SKM-1 treated with dmso at 0.1 percent for 144 hours (cell line): Measurements from ENCODE around the gene RNF32.
"Not testable (repeated sequence)": the region's sequence is repeated elsewhere in the genome, so short reads cannot be mapped to it uniquely, and the experiment has no call there.

Source experiments
- DNase-seq: peaks from one replicate; lab custom pipeline; 2025; ENCODE audit not compliant: unreplicated experiment; lab: John Stamatoyannopoulos, UW

Gene RNF32

DNA sequence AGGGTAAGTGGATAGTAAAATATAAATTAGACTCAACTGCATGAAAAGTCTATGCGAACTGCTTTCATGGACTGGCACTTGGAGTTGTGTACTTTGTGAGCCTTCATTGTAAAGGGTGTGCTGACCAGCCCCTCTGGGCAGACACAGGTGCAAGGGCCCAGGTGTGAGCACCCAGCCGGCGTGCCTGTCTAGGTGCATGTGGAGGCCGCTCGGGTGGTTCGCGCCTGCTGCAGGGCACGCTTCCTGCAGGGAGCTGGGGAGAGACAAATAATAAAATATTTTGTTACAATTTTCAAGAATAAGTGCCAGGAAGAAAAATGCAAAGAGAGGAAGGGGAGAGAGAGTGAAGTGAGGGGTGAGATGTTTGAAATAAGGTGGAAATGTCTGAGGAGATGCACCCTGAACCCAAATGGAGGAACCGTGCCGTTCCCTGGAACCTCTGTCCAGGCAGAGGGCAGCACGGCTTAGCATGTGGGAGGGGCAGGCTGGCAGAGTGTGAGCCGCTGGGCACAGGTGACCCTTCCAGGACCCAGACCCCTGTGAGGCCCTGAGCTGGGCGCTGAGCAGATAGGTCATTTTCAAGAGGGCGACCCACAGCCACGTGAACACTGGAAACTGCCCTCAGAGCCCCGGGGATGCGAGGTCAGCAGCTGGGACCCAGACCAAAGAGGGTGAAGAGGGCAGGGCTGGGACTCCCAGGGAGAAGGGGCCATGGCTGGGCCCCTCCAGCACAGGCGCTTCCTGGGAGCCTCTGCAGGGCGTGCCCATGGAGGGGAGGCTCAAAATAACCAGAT lies 28.7 kb downstream of the RNF32 start:
- no peak for DNase-seq

DNA sequence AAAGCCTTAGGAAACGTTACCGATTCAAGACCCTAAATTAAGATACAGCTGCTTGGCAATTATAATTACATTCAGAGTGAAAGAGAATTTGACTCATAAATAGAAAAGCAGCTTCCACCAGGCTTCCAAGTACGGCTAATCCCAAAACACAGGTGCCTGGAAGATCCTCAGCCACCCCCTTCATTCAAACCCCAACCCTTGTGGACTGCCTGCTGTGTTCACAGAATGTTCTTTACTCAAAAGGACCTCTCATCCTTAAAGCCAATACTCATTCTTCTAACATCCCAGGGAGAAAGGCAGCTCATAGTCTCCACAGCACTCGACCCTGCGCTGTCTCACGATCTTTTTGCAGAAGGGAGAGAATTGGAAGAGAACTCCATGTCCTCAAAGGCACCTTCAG lies 32.9 kb downstream of the RNF32 start:
- no peak for DNase-seq

GRCh38 chr7:156673902-156674301 lies 33.3 kb downstream of the RNF32 start:
- DNase-seq = no peak

GRCh38 chr7:156675721-156676120 lies 35.1 kb downstream of the RNF32 start:
- no peak for DNase-seq

DNA sequence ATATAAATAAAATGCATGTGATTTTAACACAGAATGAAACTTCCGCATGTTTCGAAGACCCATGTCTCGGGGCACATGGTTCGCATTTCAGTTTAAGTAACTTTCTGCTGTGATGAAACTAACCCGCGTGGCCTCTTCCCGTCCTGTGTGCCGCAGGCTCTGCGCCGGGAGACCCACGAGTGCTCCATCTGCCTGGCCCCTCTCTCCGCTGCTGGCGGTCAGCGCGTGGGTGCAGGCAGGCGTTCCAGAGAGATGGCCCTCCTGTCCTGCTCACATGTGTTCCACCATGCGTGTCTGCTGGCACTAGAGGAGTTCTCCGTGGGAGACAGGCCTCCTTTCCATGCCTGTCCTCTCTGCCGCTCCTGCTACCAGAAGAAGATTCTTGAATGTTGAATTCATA lies 35.7 kb downstream of the RNF32 start:
- DNase-seq = no peak

DNA sequence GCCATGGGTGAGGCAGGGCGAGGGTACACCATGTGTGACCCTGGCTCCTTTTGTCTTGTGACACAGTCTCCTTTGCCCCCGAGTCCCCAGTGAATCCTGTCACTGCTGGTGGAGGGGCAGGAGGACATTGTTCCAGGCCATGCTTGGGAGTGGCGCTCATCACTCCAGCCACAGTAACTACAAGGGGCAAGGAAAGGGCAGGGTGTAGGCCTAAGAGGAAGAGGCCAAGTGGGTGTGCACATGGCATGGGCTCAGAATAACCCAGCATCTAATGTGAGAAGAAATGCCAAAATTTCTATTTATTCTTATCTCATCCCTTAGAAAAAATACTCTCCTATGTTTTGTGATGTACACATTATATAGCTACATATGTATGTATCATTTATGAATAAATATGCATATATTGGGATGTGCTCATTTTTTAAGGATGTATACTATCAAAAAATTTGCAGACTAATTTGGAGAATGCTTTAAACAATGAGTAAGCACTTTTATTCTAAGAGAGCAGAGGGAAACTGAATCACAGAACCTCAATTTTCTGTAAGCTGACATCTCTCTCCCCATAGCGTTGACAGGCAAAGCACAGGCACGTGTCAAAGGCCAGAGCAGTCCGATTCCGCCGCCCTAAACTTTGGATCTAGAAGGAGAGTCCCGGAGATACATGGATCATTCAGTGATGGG lies 36.9 kb downstream of the RNF32 start:
- DNase-seq = no peak

DNA sequence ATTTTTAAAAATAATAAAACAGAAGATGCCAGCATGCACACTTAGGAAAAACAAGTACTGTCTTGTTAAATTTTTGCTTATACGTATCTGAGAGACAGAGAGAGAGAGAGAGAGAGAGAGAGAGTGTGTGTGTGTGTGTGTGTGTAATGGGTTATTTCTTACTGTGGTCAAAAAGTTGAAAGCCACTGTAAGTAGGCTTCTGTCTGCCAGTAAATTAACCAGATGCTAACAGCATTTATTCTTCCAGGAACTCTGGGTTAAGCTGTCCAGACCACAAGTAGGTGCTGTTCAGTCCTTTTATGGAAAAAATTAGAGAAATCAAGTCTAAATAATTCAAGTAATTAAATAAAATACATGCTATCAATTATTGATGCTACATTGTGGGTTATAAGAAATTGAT lies 39.7 kb downstream of the RNF32 start:
- DNase-seq = no peak

DNA sequence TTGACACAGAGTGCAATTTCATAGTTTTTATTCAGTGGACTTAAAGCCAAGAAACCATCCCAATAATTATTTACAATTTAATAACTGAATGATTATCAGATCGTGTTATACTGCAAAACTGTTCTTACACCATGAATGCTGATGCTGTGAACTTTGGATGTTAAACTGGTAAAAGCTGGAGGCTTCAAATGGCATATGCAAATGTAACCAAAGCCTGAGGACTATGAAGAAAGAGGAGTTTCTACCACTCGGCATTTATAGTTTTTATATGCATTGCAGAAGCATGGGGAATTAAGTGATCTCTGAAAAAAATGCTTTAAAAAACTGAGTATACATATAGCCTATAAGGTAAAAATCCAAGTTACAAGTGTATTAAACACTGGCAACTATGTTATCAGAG lies 42.4 kb downstream of the RNF32 start:
- no peak for DNase-seq

- DNase-seq = no peak
Measured at GRCh38 chr7:156684251-156684650, 43.7 kb downstream of the RNF32 start.

GRCh38 chr7:156684661-156685060 lies 44.1 kb downstream of the RNF32 start:
- DNase-seq = no peak

DNA sequence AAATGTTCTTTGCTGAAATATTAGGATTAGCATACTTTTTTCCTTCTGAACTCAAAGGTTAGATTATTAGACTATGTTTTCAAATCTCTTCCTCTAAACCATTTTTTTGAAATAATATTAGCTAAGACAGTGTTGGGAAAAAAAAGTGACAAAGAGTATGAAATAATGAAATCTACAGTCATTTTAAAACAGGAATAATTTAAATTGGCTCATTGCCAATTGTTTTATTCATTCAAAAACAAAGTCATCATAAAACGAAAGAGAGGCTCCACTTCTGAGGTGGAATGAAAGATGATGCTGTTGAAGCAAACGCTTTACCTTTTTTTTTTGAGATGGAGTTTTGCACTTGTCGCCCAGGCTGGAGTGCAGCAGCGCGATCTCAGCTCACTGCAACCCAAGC lies 51.2 kb downstream of the RNF32 start:
- no peak for DNase-seq

DNA sequence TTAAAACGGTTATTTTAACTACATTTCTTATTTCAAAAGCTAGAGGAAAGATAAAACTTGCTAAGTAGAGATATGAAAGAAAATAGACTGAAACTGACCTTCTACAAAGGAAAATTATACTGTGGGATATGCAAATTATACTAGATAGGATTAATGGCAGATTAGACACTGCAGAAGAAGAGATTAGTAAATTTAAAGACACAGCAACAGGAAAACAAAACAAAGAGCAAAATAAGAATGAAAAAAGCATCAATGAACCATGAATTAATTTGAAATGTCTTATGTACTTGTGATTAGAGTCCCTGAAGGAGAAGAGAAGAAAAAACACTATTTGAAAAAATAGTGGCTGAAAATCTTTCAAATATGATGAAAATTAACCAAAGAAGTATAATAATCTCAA lies 52.3 kb downstream of the RNF32 start:
- no peak for DNase-seq

DNA sequence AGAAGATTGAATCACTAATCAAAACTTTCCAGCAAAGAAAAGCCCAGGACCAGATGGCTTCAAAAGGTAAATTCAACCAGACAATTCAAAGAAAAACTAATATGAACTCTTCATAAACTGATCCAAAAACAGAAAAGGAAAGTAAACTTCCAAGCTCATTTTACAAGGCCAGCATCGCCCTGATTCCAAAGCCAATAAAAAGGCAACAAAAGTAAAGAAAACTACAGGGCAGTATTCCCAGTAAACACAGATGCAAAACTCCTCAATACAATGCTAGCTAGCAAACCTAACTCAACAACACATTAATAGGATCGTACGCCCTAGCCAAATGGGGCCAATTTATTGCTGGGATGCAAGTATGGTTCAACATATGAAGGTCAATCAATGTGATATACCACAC lies 53.1 kb downstream of the RNF32 start:
- no peak for DNase-seq

GRCh38 chr7:156697283-156697682 lies 56.7 kb downstream of the RNF32 start:
- not testable (repeated sequence) for DNase-seq

- not testable (repeated sequence) for DNase-seq
Measured at GRCh38 chr7:156698512-156698911, 57.9 kb downstream of the RNF32 start.

GRCh38 chr7:156701787-156702186 lies 61.2 kb downstream of the RNF32 start:
- not testable (repeated sequence) for DNase-seq

- no peak for DNase-seq
Measured at GRCh38 chr7:156702399-156702798, 61.8 kb downstream of the RNF32 start.

DNA sequence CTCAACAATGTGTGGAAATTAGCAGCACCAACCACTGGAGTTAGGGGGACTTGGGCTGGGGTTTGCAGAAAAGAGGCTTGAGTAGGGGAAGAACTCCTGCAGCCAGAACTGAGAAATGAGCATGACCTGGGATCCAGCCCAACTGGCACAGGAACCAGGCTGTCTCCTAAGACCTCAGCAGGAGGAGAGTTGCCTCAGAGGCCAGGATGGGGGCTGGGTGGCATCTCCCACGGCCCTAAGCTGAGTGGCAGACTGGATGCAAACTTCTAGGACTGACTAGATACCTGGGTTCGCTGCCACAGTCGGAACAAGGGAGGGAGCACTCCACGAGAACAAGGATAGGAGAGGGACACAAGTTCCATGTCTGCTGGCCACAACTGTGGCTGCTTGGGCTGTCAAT lies 62.6 kb downstream of the RNF32 start:
- DNase-seq = no peak

GRCh38 chr7:156703773-156704482 lies 63.4 kb downstream of the RNF32 start:
- DNase-seq = no peak

- no peak for DNase-seq
Measured at GRCh38 chr7:156722043-156722826, 81.7 kb downstream of the RNF32 start.

- DNase-seq = no peak
Measured at GRCh38 chr7:156725073-156725472, 84.5 kb downstream of the RNF32 start.
